Right lobe of liver (tissue), 4 donors: ENCODE data around the gene SP140.

Experiments
- POLR2A ChIP-seq: fragments of 450-650 bp; IDR thresholded peaks from one replicate; pipeline ENCODE4 v1.6.1; 2017; ENCODE audit warnings: antibody characterized with exemption, mild to moderate bottlenecking
- TF ChIP-seq, protein P1 (sequence below), 4 donors: fragments of 200-600 bp in 3 of 4; fragments of 450-650 bp in 1 of 4; IDR thresholded peaks; one replicate each; pipeline versions ENCODE4 v1.5.1 to v1.8.0; 2016 to 2022; ENCODE audit warnings: antibody characterized with exemption in 4 of 4, mild to moderate bottlenecking in 2 of 4
- donor health status: DM: no; HTN: no; CAD: no.
- donor health status: DM: no; HTN: no; CAD: no.
- donor health status: DM: no; HTN: yes; CAD: no.

DNA sequence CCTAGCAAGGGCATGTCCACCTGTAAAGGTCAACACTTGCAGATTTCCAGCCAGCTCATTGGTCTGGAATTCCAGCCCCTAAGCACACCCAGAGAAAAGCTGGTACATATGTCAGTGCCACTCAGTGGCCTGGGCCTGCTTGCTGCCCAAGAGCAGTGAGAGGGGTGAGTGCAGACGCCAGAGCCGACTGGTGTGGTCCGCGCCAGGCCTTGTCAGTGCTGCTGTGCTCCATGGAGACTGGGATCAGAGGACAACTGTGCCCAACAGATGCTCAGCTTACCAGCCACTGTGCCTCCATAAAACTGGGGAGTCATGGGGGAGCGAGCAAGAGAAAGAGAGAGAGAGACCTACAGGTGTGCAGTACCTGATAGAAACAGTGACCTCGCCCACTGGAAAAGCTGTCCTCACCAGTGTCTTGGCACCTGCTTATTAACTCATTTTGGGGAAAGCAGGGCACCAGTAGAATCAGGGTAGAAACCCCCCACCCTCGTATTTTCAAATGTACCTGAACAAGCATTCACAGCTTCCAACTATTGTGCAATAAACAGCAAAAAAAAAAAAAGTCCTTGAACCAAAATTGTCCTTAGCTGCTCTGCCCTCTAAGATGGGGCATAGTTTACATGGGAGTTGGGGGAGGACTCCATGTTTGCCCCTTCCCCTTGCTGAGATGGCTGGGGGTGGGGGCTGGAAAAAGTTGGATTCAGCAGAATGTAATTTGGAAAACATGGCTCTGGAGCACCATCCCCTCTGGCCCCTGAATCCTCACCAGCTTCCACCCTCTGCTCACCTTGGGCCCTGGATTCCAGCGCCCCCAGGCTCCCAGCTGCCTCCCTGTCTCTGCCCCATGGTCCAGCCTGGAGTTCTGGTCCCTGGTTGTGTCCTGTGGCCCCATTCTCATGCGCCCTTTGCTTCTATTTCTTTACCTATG, 100.0 kb downstream of the SP140 start:
- TF ChIP-seq, protein P1, sequence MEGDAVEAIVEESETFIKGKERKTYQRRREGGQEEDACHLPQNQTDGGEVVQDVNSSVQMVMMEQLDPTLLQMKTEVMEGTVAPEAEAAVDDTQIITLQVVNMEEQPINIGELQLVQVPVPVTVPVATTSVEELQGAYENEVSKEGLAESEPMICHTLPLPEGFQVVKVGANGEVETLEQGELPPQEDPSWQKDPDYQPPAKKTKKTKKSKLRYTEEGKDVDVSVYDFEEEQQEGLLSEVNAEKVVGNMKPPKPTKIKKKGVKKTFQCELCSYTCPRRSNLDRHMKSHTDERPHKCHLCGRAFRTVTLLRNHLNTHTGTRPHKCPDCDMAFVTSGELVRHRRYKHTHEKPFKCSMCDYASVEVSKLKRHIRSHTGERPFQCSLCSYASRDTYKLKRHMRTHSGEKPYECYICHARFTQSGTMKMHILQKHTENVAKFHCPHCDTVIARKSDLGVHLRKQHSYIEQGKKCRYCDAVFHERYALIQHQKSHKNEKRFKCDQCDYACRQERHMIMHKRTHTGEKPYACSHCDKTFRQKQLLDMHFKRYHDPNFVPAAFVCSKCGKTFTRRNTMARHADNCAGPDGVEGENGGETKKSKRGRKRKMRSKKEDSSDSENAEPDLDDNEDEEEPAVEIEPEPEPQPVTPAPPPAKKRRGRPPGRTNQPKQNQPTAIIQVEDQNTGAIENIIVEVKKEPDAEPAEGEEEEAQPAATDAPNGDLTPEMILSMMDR (IDR thresholded peaks at IDR 0.05): no peak
- TF ChIP-seq POLR2A: no peak
